ENCODE data around the gene LAMTOR1. TPM values are rescaled to one million over a fixed set of nuclear protein-coding genes. Genes with fewer than 3 reads are reported as not detected.

LAMTOR1 gene
- total RNA-seq, 1 experiment from 2014 or later, result 102 TPM

- no peaks in the 10 kb centered on the region for H3K36me3 ChIP-seq (ENCODE audit: insufficient read depth, low read length)
Measured at GRCh38 chr11:72125956-72126355, 22.9 kb upstream of the LAMTOR1 start.

GRCh38 chr11:72124046-72124445 lies 20.9 kb upstream of the LAMTOR1 start:
- H3K27me3 ChIP-seq (ENCODE audit: low read length), result no peaks in the 10 kb centered on the region
- H3K4me1 ChIP-seq (ENCODE audit: low read length), result no peaks in the 10 kb centered on the region
- DNase-seq, result no peak
- no peaks in the 10 kb centered on the region for H3K9me3 ChIP-seq (ENCODE audit: low read length)
- no peak overlapping the region for H3K27ac ChIP-seq (ENCODE audit: low read length)
- no peaks in the 10 kb centered on the region for H4K20me1 ChIP-seq (ENCODE audit: insufficient read depth, low read depth, low read length)
- no peaks in the 10 kb centered on the region for H3K36me3 ChIP-seq (ENCODE audit: insufficient read depth, low read length)
- H2AFZ ChIP-seq (ENCODE audit: low read length), result no peak overlapping the region
- H3K9me2 ChIP-seq (replicated peaks; ENCODE audit: insufficient read depth, low read length), result no peaks in the 10 kb centered on the region
- no peak overlapping the region for H3K4me2 ChIP-seq (ENCODE audit: low read depth, low read length, poor library complexity, severe bottlenecking)
- no peaks in the 10 kb centered on the region for H3K79me2 ChIP-seq (ENCODE audit: low read length)
- H3K9ac ChIP-seq (ENCODE audit: low read length), result no peak overlapping the region
- H3K4me3 ChIP-seq (ENCODE audit: low read length), result no peak overlapping the region

More at GRCh38 chr11:72125956-72126355, 22.9 kb upstream of the LAMTOR1 start:
- DNase-seq, result no peak
- no peaks in the 10 kb centered on the region for H3K9me2 ChIP-seq (replicated peaks; ENCODE audit: insufficient read depth, low read length)
- no peaks in the 10 kb centered on the region for H3K79me2 ChIP-seq (ENCODE audit: low read length)
- no peak overlapping the region for H3K4me3 ChIP-seq (ENCODE audit: low read length)
- H3K9ac ChIP-seq (ENCODE audit: low read length), result no peak overlapping the region
- no peaks in the 10 kb centered on the region for H4K20me1 ChIP-seq (ENCODE audit: insufficient read depth, low read depth, low read length)
- H2AFZ ChIP-seq (ENCODE audit: low read length), result no peak overlapping the region
- H3K27me3 ChIP-seq (ENCODE audit: low read length), result no peaks in the 10 kb centered on the region
- H3K9me3 ChIP-seq (ENCODE audit: low read length), result no peaks in the 10 kb centered on the region
- H3K27ac ChIP-seq (ENCODE audit: low read length), result no peak overlapping the region
- H3K4me2 ChIP-seq (ENCODE audit: low read depth, low read length, poor library complexity, severe bottlenecking), result no peak overlapping the region
- H3K4me1 ChIP-seq (ENCODE audit: low read length), result no peaks in the 10 kb centered on the region

GRCh38 chr11:72123117-72123653 lies 20.1 kb upstream of the LAMTOR1 start:
- H3K4me1 ChIP-seq (ENCODE audit: low read length), result no peaks in the 10 kb centered on the region
- no peak overlapping the region for H3K27ac ChIP-seq (ENCODE audit: low read length)
- no peak overlapping the region for H2AFZ ChIP-seq (ENCODE audit: low read length)
- H3K9ac ChIP-seq (ENCODE audit: low read length), result no peak overlapping the region
- no peak overlapping the region for H3K4me2 ChIP-seq (ENCODE audit: low read depth, low read length, poor library complexity, severe bottlenecking)
- H3K9me2 ChIP-seq (replicated peaks; ENCODE audit: insufficient read depth, low read length), result no peaks in the 10 kb centered on the region
- no peaks in the 10 kb centered on the region for H3K79me2 ChIP-seq (ENCODE audit: low read length)
- DNase-seq, result no peak
- H3K4me3 ChIP-seq (ENCODE audit: low read length), result no peak overlapping the region
- no peaks in the 10 kb centered on the region for H3K9me3 ChIP-seq (ENCODE audit: low read length)
- no peaks in the 10 kb centered on the region for H3K27me3 ChIP-seq (ENCODE audit: low read length)
- no peaks in the 10 kb centered on the region for H3K36me3 ChIP-seq (ENCODE audit: insufficient read depth, low read length)
- H4K20me1 ChIP-seq (ENCODE audit: insufficient read depth, low read depth, low read length), result no peaks in the 10 kb centered on the region

- Histone ChIP-seq H3K4me3 (ENCODE audit: low read length) (no peak overlapping the region), H3K79me2 (ENCODE audit: low read length) (no peaks in the 10 kb centered on the region)
- DNase-seq, result no peak
Measured at GRCh38 chr11:72122607-72123006, 19.5 kb upstream of the LAMTOR1 start.

GRCh38 chr11:72120930-72121329 lies 17.8 kb upstream of the LAMTOR1 start:
- H3K79me2 ChIP-seq (ENCODE audit: low read length), result no peaks in the 10 kb centered on the region
- H3K36me3 ChIP-seq (ENCODE audit: insufficient read depth, low read length), result no peaks in the 10 kb centered on the region
- no peak for DNase-seq
- H3K9me2 ChIP-seq (replicated peaks; ENCODE audit: insufficient read depth, low read length), result no peaks in the 10 kb centered on the region
- H3K4me2 ChIP-seq (ENCODE audit: low read depth, low read length, poor library complexity, severe bottlenecking), result no peak overlapping the region
- no peak overlapping the region for H2AFZ ChIP-seq (ENCODE audit: low read length)
- H4K20me1 ChIP-seq (ENCODE audit: insufficient read depth, low read depth, low read length), result no peaks in the 10 kb centered on the region
- H3K4me3 ChIP-seq (ENCODE audit: low read length), result no peak overlapping the region
- H3K27ac ChIP-seq (ENCODE audit: low read length), result no peak overlapping the region
- no peaks in the 10 kb centered on the region for H3K9me3 ChIP-seq (ENCODE audit: low read length)
- no peaks in the 10 kb centered on the region for H3K27me3 ChIP-seq (ENCODE audit: low read length)
- no peaks in the 10 kb centered on the region for H3K4me1 ChIP-seq (ENCODE audit: low read length)
- no peak overlapping the region for H3K9ac ChIP-seq (ENCODE audit: low read length)

More at GRCh38 chr11:72122607-72123006, 19.5 kb upstream of the LAMTOR1 start:
- Histone ChIP-seq H3K27ac (ENCODE audit: low read length) (no peak overlapping the region), H2AFZ (ENCODE audit: low read length) (no peak overlapping the region), H3K36me3 (ENCODE audit: insufficient read depth, low read length) (no peaks in the 10 kb centered on the region), H3K4me1 (ENCODE audit: low read length) (no peaks in the 10 kb centered on the region), H3K9me3 (ENCODE audit: low read length) (no peaks in the 10 kb centered on the region), H3K9ac (ENCODE audit: low read length) (no peak overlapping the region), H3K27me3 (ENCODE audit: low read length) (no peaks in the 10 kb centered on the region), H4K20me1 (ENCODE audit: insufficient read depth, low read depth, low read length) (no peaks in the 10 kb centered on the region), H3K4me2 (ENCODE audit: low read depth, low read length, poor library complexity, severe bottlenecking) (no peak overlapping the region), H3K9me2 (replicated peaks; ENCODE audit: insufficient read depth, low read length) (no peaks in the 10 kb centered on the region)

- no peaks in the 10 kb centered on the region for H3K36me3 ChIP-seq (ENCODE audit: insufficient read depth, low read length)
- H4K20me1 ChIP-seq (ENCODE audit: insufficient read depth, low read depth, low read length), result no peaks in the 10 kb centered on the region
- no peaks in the 10 kb centered on the region for H3K9me3 ChIP-seq (ENCODE audit: low read length)
- H3K79me2 ChIP-seq (ENCODE audit: low read length), result no peaks in the 10 kb centered on the region
- H3K9me2 ChIP-seq (replicated peaks; ENCODE audit: insufficient read depth, low read length), result no peaks in the 10 kb centered on the region
- no peak for DNase-seq
- H3K4me3 ChIP-seq (ENCODE audit: low read length), result no peak overlapping the region
- no peaks in the 10 kb centered on the region for H3K27me3 ChIP-seq (ENCODE audit: low read length)
- H3K9ac ChIP-seq (ENCODE audit: low read length), result no peak overlapping the region
- H3K27ac ChIP-seq (ENCODE audit: low read length), result no peak overlapping the region
- no peak overlapping the region for H2AFZ ChIP-seq (ENCODE audit: low read length)
- H3K4me2 ChIP-seq (ENCODE audit: low read depth, low read length, poor library complexity, severe bottlenecking), result no peak overlapping the region
- no peaks in the 10 kb centered on the region for H3K4me1 ChIP-seq (ENCODE audit: low read length)
Measured at GRCh38 chr11:72119198-72119597, 16.1 kb upstream of the LAMTOR1 start.

GRCh38 chr11:72116019-72116755 lies 13.1 kb upstream of the LAMTOR1 start:
- Histone ChIP-seq H3K9me2 (replicated peaks; ENCODE audit: insufficient read depth, low read length) (no peaks in the 10 kb centered on the region; the same call in 1 of the 2 replicates), H3K4me3 (ENCODE audit: low read length) (no peak overlapping the region), H4K20me1 (ENCODE audit: insufficient read depth, low read depth, low read length) (no peaks in the 10 kb centered on the region), H3K36me3 (ENCODE audit: insufficient read depth, low read length) (no peaks in the 10 kb centered on the region), H3K27ac (ENCODE audit: low read length) (no peak overlapping the region), H3K9me3 (ENCODE audit: low read length) (no peaks in the 10 kb centered on the region), H3K4me2 (ENCODE audit: low read depth, low read length, poor library complexity, severe bottlenecking) (no peak overlapping the region), H3K4me1 (ENCODE audit: low read length) (peaks cover 15% of the 10 kb centered on the region), H3K27me3 (ENCODE audit: low read length) (no peaks in the 10 kb centered on the region), H2AFZ (ENCODE audit: low read length) (no peak overlapping the region), H3K79me2 (ENCODE audit: low read length) (peaks cover 3% of the 10 kb centered on the region; the same call in 1 of the 2 replicates), H3K9ac (ENCODE audit: low read length) (no peak overlapping the region)
- DNase-seq, result no peak

GRCh38 chr11:72114570-72114969 lies 11.5 kb upstream of the LAMTOR1 start:
- Histone ChIP-seq H3K9ac (ENCODE audit: low read length) (no peak overlapping the region), H3K36me3 (ENCODE audit: insufficient read depth, low read length) (no peaks in the 10 kb centered on the region), H3K4me3 (ENCODE audit: low read length) (no peak overlapping the region), H3K27me3 (ENCODE audit: low read length) (no peaks in the 10 kb centered on the region), H2AFZ (ENCODE audit: low read length) (0 out of 2 replicates have a peak overlapping the region, but pooled peaks have one; percentile 27), H3K9me3 (ENCODE audit: low read length) (no peaks in the 10 kb centered on the region), H3K27ac (ENCODE audit: low read length) (no peak overlapping the region), H3K9me2 (replicated peaks; ENCODE audit: insufficient read depth, low read length) (no peaks in the 10 kb centered on the region; the same call in 1 of the 2 replicates), H3K4me2 (ENCODE audit: low read depth, low read length, poor library complexity, severe bottlenecking) (no peak overlapping the region), H3K4me1 (ENCODE audit: low read length) (peaks cover 20% of the 10 kb centered on the region), H3K79me2 (ENCODE audit: low read length) (peaks cover 5% of the 10 kb centered on the region; the same call in 1 of the 2 replicates), H4K20me1 (ENCODE audit: insufficient read depth, low read depth, low read length) (no peaks in the 10 kb centered on the region)
- no peak for DNase-seq
